ENCODE results near the gene DIAPH1.
A peak's percentile ranks its signal among the peaks of the same experiment; 100 is the strongest.
"Not testable (repeated sequence)": the region's sequence is repeated elsewhere in the genome, so short reads cannot be mapped to it uniquely, and the experiment has no call there.

The DIAPH1 gene

GRCh38 chr5:141609921-141610320 is 8.9 kb downstream of the DIAPH1 start:
- not testable (repeated sequence) for DNase-seq (ENCODE audit: low read depth)

- DNase-seq (ENCODE audit: low read depth), result no peak
Measured at GRCh38 chr5:141609044-141609443, 9.8 kb downstream of the DIAPH1 start.

- DNase-seq (ENCODE audit: low read depth), result no peak
Measured at GRCh38 chr5:141608557-141608956, 10.2 kb downstream of the DIAPH1 start.

- DNase-seq (ENCODE audit: low read depth), result no peak
Measured at GRCh38 chr5:141608046-141608445, 10.8 kb downstream of the DIAPH1 start.

- peak; percentile 38 for DNase-seq (ENCODE audit: low read depth)
Measured at GRCh38 chr5:141605523-141606277, 13.1 kb downstream of the DIAPH1 start.

GRCh38 chr5:141603923-141604717 is 14.7 kb downstream of the DIAPH1 start:
- no peak for DNase-seq (ENCODE audit: low read depth)

GRCh38 chr5:141602606-141603005 is 16.2 kb downstream of the DIAPH1 start:
- DNase-seq (ENCODE audit: low read depth), result no peak

- DNase-seq (ENCODE audit: low read depth), result no peak
Measured at GRCh38 chr5:141598391-141599345, 20.1 kb downstream of the DIAPH1 start.

GRCh38 chr5:141597814-141598213 is 21.0 kb downstream of the DIAPH1 start:
- no peak for DNase-seq (ENCODE audit: low read depth)

GRCh38 chr5:141597394-141597793 is 21.4 kb downstream of the DIAPH1 start:
- no peak for DNase-seq (ENCODE audit: low read depth)

- no peak for DNase-seq (ENCODE audit: low read depth)
Measured at GRCh38 chr5:141596867-141597266, 21.9 kb downstream of the DIAPH1 start.

- no peak for DNase-seq (ENCODE audit: low read depth)
Measured at GRCh38 chr5:141590127-141590526, 28.7 kb downstream of the DIAPH1 start.

- no peak for DNase-seq (ENCODE audit: low read depth)
Measured at GRCh38 chr5:141586246-141586645, 32.6 kb downstream of the DIAPH1 start.

GRCh38 chr5:141585594-141585993 is 33.2 kb downstream of the DIAPH1 start:
- DNase-seq (ENCODE audit: low read depth), result no peak

- no peak for DNase-seq (ENCODE audit: low read depth)
Measured at GRCh38 chr5:141574122-141574510, 44.7 kb downstream of the DIAPH1 start.

- DNase-seq (ENCODE audit: low read depth), result no peak
Measured at GRCh38 chr5:141573489-141574121, 45.2 kb downstream of the DIAPH1 start.

GRCh38 chr5:141570655-141571054 is 48.1 kb downstream of the DIAPH1 start:
- no peak for DNase-seq (ENCODE audit: low read depth)

GRCh38 chr5:141567513-141568117 is 51.2 kb downstream of the DIAPH1 start:
- no peak for DNase-seq (ENCODE audit: low read depth)

- DNase-seq (ENCODE audit: low read depth), result no peak
Measured at GRCh38 chr5:141565826-141566570, 52.8 kb downstream of the DIAPH1 start.

- DNase-seq (ENCODE audit: low read depth), result peak; percentile 31
Measured at GRCh38 chr5:141564216-141564692, 54.5 kb downstream of the DIAPH1 start.
